Upper lobe of right lung (tissue), 1 donor: ENCODE measurements around the gene HEPN1. TPM values are rescaled to one million over a fixed set of nuclear protein-coding genes. Genes with fewer than 3 reads are reported as not detected.

Experiments used
- ATAC-seq: fragments of 200-7000 bp; cut with Tn5 transposase; one replicate; pipeline ENCODE4 v1.9.1; 2020; ENCODE audit warnings: mild to moderate bottlenecking, moderate library complexity
- DNase-seq: peaks from one replicate; pipeline ENCODE4 v3.0.0-alpha.2; 2020
- H3K27ac ChIP-seq: fragments of 200-600 bp; one replicate; pipeline ENCODE4 v1.8.0; 2022
- H3K27me3 ChIP-seq: fragments of 200-600 bp; one replicate; pipeline ENCODE4 v1.8.0; 2022; ENCODE audit warnings: mild to moderate bottlenecking
- H3K36me3 ChIP-seq: fragments of 200-600 bp; one replicate; pipeline ENCODE4 v1.8.0; 2022
- H3K4me1 ChIP-seq: fragments of 200-600 bp; one replicate; pipeline ENCODE4 v1.8.0; 2022
- H3K4me3 ChIP-seq: fragments of 200-600 bp; one replicate; pipeline ENCODE4 v1.8.0; 2022; ENCODE audit warnings: mild to moderate bottlenecking
- H3K9me3 ChIP-seq: fragments of 200-600 bp; one replicate; pipeline ENCODE4 v1.8.0; 2022
- intact Hi-C: fragments of 100-400 bp; cut with DNase I; formaldehyde crosslinking; loops from one replicate; pipeline ENCODE4 v1.11.0; 2022
- total RNA-seq: library from RNA; stranded (reverse); fragmentation: NEBNext Ultra II Directional; extraction: Animal tissue kit (Norgen Biotek cat#: 25700); gene quantifications from one replicate; pipeline ENCODE4 v1.2.1, GENCODE V29; 2021
- TF ChIP-seq, protein P1 (sequence below): fragments of 200-600 bp; IDR thresholded peaks from one replicate; pipeline ENCODE4 v1.8.0; 2022; ENCODE audit warnings: antibody characterized with exemption
- donor health status: DM: no; HTN: yes; CAD: no; lungs with severe emphysema.

HEPN1 gene
- total RNA-seq, 1 donor from 2014 or later = not detected

GRCh38 chr11:124950601-124951330 lies 31.7 kb downstream of the HEPN1 start:
- no peaks in the 10 kb centered on the region for H3K36me3 ChIP-seq
- ATAC-seq (no peak), DNase-seq (no peak)
- H3K4me1 ChIP-seq = peaks cover 11% of the 10 kb centered on the region
- TF ChIP-seq, protein P1, sequence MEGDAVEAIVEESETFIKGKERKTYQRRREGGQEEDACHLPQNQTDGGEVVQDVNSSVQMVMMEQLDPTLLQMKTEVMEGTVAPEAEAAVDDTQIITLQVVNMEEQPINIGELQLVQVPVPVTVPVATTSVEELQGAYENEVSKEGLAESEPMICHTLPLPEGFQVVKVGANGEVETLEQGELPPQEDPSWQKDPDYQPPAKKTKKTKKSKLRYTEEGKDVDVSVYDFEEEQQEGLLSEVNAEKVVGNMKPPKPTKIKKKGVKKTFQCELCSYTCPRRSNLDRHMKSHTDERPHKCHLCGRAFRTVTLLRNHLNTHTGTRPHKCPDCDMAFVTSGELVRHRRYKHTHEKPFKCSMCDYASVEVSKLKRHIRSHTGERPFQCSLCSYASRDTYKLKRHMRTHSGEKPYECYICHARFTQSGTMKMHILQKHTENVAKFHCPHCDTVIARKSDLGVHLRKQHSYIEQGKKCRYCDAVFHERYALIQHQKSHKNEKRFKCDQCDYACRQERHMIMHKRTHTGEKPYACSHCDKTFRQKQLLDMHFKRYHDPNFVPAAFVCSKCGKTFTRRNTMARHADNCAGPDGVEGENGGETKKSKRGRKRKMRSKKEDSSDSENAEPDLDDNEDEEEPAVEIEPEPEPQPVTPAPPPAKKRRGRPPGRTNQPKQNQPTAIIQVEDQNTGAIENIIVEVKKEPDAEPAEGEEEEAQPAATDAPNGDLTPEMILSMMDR = no peak
- no peaks in the 10 kb centered on the region for H3K27me3 ChIP-seq
- intact Hi-C loops = no loop called here
- H3K4me3 ChIP-seq = no peak overlapping the region
- no peaks in the 10 kb centered on the region for H3K9me3 ChIP-seq
- no peak overlapping the region for H3K27ac ChIP-seq

GRCh38 chr11:124951341-124951740 lies 32.3 kb downstream of the HEPN1 start:
- H3K4me3 ChIP-seq = no peak overlapping the region
- H3K4me1 ChIP-seq = peaks cover 11% of the 10 kb centered on the region
- no peaks in the 10 kb centered on the region for H3K9me3 ChIP-seq
- H3K36me3 ChIP-seq = no peaks in the 10 kb centered on the region
- TF ChIP-seq, protein P1 = no peak
- no peaks in the 10 kb centered on the region for H3K27me3 ChIP-seq
- no peak overlapping the region for H3K27ac ChIP-seq
- intact Hi-C loops = no loop called here
- ATAC-seq = no peak
- no peak for DNase-seq

GRCh38 chr11:124953753-124954589 lies 34.9 kb downstream of the HEPN1 start, which contains the start of gene CCDC15:
Gene CCDC15 (plus strand): TSS chr11:124954202. CDS start chr11:124954733, 531 bp downstream.
- intact Hi-C loops = no loop called here
- H3K27me3 ChIP-seq = no peaks in the 10 kb centered on the region
- H3K4me3 ChIP-seq = peak within 1 kb of the TSS; percentile 82
- H3K9me3 ChIP-seq = no peaks in the 10 kb centered on the region
- H3K4me1 ChIP-seq = peaks cover 11% of the 10 kb centered on the region
- DNase-seq = peak; percentile 98
- H3K27ac ChIP-seq = peak within 1 kb of the TSS; percentile 82
- H3K36me3 ChIP-seq = no peaks in the 10 kb centered on the region
- TF ChIP-seq, protein P1 = no peak
- ATAC-seq = peak; percentile 100

DNA sequence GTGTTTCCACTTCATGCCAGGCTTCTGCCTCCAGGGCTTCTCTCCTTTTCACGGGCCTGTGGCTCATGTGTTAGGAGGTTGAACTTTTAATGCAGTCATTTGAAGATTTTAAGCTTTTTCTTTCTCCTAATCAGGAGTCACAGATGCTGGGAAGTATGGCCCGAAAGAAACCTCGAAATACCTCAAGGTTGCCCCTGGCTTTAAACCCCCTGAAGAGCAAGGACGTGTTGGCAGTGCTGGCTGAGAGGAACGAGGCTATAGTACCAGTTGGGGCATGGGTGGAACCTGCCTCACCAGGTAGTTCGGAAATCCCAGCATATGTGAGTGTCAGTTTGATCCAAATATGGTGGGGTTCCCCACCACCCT lies 35.5 kb downstream of the HEPN1 start:
- H3K4me3 ChIP-seq = peak overlapping the region; percentile 82
- ATAC-seq (no peak), DNase-seq (no peak)
- no peaks in the 10 kb centered on the region for H3K36me3 ChIP-seq
- TF ChIP-seq, protein P1 = no peak
- peaks cover 11% of the 10 kb centered on the region for H3K4me1 ChIP-seq
- peak overlapping the region; percentile 82 for H3K27ac ChIP-seq
- no peaks in the 10 kb centered on the region for H3K9me3 ChIP-seq
- intact Hi-C loops = no loop called here
- H3K27me3 ChIP-seq = no peaks in the 10 kb centered on the region

GRCh38 chr11:124955035-124955434 lies 36.0 kb downstream of the HEPN1 start:
- no peaks in the 10 kb centered on the region for H3K9me3 ChIP-seq
- H3K4me1 ChIP-seq = peaks cover 11% of the 10 kb centered on the region
- TF ChIP-seq, protein P1 = no peak
- H3K4me3 ChIP-seq = no peak overlapping the region
- intact Hi-C loops = loop anchor here (5.0 kb wide), 1 partner anchor 172 kb away; no protein-coding TSS in a partner anchor
- no peak for DNase-seq
- H3K36me3 ChIP-seq = no peaks in the 10 kb centered on the region
- no peak for ATAC-seq
- H3K27me3 ChIP-seq = no peaks in the 10 kb centered on the region
- H3K27ac ChIP-seq = no peak overlapping the region
